GM19455 (cell line): ENCODE results near the gene GCG.

ENCODE experiments used
- ATAC-seq: cut with Tn5 transposase; IDR thresholded peaks from one replicate; pipeline ENCODE4 v1.9.1; 2021; ENCODE audit not compliant: unreplicated experiment

Gene GCG

DNA sequence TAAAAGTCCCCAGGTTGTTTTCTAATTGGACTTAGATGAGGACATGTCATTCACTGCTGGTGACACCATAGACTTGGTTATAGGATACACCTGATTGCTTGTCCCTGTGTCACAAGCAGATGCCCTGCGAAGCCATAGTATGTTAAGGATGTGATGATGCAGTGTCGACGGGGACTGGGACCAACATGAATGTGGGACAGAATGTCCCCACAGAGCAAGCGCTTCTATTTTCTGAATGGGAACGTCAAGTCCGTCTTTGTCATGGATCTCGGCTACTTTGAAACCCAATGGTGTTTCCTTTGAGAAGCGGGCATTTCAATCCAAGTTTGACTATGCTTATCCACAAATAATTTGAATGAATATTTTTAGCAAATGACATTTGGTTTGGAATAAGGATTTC lies 2.1 kb downstream of the GCG start:
- ATAC-seq: no peak

DNA sequence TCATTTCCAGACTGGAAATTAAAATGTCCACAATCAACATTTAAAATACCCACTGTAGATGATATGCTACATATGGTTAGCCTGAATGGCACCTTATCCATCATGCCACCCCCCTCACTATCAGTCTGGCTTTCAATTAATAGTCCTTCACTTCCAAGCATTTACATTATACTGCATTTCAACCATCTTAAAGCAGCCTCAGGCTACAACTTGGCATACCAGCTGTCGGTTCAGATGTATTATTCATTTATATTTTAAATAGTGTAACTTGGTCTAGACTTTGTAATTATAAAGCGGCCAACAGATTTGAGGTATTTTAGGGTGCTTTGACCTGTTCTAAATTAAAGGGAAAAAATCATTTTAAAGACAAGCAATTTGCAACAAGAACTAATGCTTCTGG lies 2.6 kb downstream of the GCG start:
- ATAC-seq: no peak

DNA sequence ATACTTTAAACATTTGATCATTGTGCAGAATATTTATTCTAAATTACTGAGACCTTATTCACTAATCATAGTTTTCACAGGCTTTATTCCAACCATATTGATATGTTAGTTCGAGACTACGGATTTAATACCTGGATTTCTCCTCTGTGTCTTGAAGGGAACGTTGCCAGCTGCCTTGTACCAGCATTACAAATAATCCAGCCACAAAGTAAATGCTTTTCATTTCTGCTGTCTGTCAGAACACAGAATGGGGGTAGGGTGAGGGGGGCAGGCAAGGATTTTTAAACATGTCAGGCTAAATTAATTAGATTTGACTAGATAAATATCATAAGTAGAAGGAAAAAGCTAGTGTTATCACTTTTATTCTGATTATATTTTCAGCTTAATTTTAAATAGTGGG lies 3.1 kb downstream of the GCG start:
- no peak for ATAC-seq

DNA sequence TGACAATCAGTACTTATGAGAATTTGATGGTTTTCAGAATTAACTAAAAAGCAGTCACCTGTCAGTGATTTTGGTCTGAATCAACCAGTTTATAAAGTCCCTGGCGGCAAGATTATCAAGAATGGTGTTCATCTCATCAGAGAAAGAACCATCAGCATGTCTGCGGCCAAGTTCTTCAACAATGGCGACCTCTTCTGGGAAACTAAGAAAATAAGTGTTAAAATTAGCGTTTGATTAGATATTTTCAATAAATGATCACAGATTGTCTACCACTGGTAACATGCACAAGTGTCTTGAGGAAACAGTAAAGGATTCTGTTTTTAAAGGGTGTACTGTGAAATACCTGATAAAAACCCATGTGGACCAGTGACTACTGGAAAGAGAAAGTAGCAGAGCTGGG lies 8.1 kb downstream of the GCG start:
- ATAC-seq: no peak

DNA sequence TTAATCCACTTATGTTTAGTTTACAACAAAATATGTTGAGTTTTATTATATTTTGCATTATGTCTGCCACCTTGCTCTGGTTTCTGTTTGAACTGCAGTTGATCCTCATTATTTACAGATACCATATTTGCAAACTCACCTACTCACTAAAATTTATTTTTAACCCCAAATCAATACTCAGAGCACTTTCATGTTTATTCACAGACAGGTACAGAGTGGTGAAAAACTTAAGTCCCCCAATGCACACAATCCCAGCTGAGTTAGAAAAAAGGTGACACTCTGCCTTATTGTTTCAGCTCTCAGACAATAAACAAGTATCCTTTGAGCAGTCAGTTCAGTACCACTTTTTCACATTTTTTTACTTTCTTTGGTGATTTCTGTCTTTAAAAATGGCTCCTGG lies 13.7 kb downstream of the GCG start:
- ATAC-seq: no peak

DNA sequence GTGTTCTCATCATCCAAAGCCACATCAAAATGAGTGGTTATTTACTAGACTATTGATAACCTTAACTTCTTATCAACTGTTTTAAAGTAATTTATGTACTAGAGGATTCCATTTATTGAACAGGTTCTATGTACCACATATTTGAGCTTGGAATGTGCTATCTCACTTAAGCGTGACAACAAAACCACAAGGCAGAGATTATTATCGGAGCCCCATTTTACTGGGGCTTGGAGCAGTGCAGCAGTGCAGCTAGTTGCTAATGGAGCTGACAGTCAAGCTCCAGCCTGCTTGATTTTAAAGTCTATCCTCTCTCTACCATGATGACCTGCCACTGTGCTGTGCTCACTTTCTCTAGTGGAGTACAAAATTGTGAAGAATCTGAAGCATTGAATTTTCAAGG lies 24.6 kb downstream of the GCG start:
- no peak for ATAC-seq

DNA sequence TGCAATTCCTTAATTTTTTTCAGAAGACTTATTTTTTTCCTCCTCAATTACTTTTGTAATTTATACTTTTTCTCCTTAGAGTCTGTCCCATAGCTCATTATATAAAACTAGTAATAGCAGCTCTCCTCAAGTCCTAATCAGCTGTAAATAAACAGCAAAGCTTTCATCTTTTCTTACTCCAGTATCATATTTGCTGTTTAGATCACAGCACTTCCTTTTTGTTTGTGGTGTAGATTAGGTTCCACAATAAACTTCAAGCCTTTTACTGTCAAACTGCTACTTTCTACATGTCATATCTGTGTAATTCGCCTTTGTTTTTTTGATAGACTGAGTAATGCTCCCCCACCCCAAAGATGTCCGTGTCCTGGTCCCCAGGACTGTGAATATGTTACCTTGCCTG lies 25.5 kb downstream of the GCG start:
- ATAC-seq: no peak

DNA sequence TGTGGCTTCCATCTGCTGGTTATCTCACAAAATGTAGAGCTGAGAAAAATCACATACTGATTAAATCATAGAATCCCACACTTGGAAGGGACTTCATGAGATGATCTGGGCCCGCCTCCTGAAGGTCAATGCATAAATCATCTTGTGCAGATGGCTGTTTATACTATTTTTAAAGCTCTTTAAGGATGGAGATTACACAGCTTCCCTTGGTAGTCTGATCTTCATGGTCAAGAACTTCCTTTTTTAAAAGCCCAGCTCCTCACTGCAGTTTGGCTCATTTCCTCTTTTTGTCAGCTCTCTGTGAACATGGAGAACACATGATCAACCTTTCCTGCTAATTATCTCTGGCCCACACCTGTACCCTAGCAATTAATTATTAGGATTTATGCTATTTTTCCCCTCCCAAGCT lies 25.9 kb downstream of the GCG start:
- ATAC-seq: peak; percentile 83

DNA sequence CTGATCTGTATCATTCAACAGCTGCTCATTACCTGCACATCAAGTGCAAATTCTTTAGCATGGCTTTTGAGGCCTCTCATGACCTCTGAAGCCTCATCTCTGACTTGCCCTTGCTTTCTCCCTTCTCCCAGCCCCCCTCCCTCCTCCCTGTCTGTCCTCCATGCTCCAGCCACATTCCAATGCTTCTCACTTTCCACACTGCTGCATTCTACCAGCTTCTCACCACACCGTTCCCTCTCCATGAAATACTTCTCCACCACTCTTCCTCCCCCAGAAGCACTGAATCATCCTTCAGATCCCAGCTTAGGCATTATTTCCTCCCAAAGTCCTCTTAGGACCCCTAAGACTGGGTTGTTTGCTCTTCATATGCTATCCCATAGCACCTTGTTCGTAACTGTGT lies 26.9 kb downstream of the GCG start:
- no peak for ATAC-seq

DNA sequence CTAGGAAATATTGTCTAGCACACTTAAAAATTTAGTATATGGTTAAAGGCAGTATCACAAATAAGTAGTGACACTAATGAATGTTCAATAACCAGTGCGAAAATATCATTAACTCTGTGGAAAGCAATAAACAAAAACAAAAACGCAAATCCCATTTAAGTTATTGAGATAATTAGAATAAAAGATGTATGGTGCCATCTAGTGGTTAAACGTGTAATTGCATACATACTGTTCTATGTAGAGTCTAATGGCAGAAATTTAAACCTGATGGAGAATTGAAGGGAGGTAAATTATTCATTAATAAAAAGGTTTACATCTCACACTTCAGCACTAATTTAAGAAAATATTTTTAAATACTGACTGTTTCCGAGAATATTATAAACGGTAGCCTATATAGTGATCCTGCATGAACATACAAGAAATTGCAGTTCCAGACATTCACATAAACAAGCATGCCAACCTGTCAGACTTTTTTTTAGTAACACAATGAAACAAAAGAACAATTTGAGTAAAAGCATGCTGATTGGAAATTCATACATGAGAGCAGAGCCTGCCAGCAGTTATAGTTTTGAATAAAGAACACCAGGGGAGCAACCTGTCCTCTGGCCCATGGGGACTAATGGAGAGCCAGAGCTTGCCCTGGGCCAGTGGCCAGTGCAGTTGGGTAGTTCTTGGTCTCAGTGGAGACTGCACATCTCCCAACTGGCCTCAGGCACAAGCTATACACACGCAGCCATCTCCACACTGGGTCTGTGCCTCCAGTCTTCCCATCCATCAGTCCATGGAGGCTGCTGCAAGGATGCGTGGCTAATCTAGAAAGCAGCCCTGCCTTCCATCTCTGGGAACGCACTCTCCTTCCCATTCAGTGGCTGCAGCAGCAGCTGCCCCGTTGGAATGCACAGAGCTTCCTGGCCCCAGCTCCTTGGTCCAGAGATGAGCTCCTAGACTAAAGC lies 28.0 kb downstream of the GCG start:
- ATAC-seq: peak; percentile 58

DNA sequence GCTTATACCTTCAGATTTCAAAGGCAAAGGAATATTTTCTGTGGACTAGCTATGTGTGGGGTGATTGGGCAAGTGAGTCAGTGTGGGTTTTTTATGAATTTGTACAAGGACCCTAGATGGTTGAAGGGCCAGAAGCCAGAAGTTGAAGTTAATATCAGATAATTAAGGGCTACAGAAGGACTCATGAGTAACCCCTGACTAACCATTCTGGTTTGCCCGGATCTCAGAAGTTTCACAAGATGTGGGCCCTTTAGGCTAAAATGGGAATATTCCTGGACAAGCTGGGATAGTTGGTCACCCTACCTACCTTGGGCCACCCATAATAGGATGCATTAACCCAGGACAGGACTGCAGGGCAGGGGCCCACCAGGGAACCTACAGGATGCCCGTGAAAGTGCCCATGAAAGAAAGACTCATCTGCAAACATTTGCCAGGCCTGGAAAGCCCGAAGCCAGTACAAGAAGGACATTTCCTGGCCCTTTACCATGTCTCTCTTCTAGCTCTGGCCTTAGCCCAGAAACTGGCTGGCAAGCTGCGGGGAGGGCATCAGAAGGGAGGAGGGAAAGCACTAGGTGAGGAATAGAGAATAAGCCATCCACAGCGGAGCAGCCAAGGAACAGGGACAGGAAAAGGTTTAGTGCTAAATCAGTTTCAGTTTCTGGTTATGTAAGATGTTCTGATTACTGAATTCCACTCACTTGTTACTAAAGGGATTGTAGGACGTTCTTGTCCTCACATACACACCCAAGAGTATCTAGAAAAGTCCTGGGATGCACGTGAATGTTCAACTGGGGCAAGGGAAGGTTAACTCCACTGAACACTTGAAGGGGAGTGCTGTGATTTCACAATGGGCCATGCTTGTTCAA lies 33.6 kb downstream of the GCG start:
- no peak for ATAC-seq

DNA sequence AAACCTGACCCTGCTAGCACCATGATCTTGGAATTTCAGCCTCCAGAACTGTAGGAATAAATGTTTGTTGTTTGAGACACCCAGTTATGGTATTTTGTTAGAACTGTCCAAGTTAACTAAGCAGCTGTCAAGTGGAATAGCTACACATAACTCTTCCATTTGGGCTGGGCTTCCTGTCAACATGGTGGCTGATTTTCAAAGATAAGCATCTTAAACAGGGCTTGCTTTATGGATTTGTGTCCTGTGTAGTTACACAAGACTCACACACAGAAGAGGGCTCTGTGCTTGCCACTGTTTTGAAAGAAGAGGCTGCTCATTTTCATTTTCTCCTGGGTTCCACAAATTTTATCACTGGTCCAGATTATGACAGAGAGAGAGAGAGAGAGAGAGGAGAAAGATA lies 35.7 kb downstream of the GCG start:
- ATAC-seq: no peak

DNA sequence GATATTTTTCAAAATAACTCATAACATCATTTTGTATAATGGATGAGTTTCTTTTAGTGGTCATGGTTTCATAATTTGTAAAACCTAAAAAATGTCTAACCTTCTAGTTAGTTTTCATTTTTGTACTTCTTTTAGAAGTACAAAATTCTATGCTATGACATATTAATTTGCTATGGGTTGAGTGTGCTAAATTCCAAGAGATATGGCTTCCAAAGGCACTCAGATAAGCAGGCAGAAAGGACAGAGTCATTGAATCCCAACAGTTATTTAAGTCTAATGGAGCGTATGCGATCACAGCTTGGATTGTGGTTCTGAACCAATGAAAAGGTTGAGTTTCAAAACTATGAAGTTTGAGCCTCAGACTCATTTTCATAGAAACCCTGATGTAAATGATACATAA lies 37.0 kb downstream of the GCG start:
- ATAC-seq: no peak

DNA sequence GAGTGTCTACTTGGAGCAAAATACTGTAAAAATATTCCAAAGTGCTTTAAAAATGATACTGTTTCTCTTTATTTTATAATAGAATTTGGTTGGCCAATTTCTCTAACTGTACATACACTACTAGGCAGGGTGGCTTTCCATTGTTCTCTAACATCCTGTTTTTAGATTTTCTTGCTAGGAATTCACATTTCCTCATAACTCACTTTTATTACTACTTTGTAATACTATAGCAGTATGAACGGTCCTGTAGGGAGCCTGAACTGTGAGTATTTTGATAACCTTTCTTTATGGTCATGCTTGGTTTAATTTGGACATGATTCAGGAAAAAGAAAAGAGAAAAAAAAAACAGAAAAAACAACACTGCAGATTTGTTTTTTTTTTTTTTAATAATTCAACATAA lies 37.8 kb downstream of the GCG start:
- ATAC-seq: no peak

DNA sequence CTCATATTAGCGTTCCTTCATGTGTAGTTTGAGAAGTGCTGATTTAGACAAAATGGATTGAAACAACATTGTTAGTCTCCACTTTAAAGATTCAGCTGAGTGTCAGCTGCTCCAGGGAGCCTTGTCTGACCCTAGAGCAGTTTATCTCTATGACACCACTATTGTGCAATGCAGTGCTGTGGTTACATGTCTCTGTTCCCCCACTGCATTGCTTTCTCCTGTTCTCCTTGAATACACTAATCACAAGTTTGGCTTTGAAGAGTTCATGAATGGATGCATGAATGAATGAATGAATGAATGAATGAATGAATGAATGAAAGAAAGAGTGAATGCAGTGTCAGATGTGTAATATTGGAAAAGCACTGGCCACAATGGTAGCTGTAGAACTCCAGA lies 38.3 kb downstream of the GCG start:
- ATAC-seq: no peak

DNA sequence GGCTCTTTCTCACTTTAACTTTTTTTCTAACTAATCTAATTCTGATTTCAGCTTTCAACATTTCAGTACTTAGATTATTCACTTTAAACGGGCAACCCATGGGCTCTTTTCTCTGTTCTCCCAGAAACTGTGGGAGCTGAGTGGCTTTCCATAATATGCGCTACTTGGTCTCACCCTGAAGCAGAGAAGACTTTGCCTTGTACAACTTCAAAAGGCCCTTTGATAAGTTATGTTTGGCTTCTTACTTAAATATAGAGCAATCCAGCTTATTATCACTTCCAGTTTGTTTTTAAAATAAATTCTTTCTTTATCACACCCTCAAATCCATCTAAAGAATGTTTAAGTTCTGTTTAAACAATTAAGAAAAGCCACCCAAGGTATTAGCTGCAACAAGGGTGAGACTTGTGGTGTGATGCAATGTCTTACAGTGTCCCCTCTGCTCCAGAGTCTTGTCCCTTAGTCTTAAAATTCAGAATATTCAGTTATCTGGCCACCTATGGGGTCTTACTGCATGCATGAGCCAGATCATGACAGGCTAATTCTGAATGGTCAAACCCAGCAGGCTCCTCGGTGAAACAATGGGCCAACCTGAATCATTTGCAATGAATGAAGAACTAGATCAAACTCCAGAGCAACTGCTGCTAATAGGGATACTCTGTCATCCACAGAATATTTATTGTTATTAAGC lies 38.8 kb downstream of the GCG start:
- ATAC-seq: no peak

DNA sequence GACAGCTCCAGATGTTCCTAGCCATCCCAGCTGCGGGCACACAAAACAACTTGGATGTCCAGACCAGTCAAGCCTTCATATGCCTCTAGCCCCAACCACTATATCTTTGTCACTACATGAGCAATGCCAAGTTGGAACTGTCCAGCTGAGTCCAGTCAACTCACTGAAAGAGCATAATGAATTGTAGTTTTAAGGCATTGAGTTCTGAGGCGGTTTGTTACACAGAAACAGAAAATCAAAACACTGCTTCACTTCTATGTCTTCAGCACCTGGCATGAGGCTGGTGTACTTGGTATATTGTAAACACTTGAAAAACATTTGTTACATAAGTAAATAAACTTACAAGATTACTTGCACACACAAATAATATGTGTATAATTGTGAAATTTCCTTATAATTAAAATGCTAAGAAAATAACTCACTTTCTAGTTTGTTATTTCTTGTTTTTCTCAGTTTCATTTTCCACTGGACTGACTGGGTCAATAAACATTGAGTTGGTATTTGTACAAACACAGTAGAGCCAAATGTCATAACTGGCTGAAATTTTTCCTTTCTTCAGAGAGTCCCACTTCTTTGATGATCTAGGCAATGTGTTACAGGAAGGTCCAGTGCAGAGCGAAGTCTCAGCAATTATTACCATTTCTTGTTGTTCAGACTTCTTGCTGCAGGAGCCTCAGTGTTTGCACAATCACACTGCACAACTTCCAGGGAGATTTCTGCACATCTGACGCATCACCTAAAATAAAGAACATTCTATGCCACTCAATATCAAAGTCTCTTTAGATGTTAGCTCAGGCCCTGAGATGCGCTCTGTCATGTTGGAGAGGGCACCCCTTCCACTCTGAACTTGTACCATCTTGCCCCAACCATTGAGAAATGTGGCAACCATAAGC lies 39.8 kb downstream of the GCG start:
- ATAC-seq: no peak

DNA sequence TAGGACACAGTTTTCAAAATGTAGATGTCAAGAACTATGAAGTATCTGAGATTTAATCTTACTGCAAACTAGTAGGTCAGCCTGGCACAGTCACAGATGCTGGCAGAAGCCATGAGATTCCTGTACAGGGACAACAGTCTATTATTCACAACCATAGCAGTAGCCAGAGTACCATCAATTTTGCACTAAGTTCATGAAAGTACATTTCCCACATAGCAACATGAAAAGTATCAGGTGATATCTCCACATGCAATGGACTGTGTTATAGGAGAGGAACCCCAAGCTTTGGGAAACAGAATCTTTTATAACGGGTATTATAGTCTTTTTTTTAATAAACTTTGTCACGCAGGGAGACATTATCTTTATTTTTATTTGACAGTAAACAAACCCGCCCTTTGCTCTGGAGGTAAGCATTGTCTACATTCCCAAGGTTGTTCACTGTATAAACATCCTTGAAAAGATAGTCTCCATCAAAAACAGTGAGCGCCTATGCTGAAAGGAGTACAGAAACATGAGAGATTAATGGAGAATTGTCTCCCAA lies 44.6 kb downstream of the GCG start:
- ATAC-seq: no peak

DNA sequence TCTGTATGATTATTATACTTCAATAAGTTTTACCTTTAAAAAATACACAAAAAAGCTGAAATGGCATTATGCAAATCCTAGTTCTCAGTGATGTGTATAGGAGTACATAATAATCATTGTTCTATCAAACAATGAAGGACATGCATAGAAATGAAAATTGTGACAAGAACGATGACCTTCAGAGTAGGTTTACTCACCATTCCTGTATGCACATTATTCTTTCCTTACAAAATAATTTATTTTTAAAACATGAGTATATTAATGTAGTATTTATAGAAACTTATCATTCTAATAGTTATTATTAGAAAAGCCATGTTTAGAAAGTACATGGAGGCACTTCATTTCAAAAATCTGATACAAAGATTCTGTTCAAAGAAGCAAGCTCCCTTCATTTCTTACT lies 45.3 kb downstream of the GCG start:
- no peak for ATAC-seq

DNA sequence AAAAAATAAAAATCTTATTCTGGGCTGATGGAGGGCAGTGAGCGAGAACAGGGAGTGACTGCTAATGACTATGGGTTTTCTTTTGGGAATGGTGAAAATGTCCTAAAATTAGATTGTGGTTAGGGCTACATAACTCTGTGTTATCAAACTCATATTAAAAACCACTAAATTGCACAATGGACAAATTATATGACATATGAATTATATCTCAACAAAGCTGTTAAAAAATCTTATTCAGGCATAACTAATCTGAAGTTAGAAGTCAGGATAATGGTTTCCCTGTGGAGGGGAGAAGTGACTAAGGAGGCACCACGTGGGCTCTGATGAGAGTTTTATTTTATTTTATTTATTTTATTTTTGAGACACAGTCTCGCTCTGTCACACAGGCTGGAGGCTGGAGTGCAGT lies 45.9 kb downstream of the GCG start:
- ATAC-seq: no peak
